Measurements from ENCODE around the gene DIS3L2. TPM values are rescaled to one million over a fixed set of nuclear protein-coding genes. Genes with fewer than 3 reads are reported as not detected.

The DIS3L2 gene
- total RNA-seq, 1 experiment from 2014 or later: 39.1 TPM

GRCh38 chr2:232367016-232367415 is 405.5 kb downstream of the DIS3L2 start:
- no peak overlapping the region for H2AFZ ChIP-seq
- H3K4me3 ChIP-seq: no peak overlapping the region
- no peak for TF ChIP-seq EZH2 (IDR thresholded peaks at IDR 0.05; ENCODE audit: low read depth)
- TF ChIP-seq, protein P1, sequence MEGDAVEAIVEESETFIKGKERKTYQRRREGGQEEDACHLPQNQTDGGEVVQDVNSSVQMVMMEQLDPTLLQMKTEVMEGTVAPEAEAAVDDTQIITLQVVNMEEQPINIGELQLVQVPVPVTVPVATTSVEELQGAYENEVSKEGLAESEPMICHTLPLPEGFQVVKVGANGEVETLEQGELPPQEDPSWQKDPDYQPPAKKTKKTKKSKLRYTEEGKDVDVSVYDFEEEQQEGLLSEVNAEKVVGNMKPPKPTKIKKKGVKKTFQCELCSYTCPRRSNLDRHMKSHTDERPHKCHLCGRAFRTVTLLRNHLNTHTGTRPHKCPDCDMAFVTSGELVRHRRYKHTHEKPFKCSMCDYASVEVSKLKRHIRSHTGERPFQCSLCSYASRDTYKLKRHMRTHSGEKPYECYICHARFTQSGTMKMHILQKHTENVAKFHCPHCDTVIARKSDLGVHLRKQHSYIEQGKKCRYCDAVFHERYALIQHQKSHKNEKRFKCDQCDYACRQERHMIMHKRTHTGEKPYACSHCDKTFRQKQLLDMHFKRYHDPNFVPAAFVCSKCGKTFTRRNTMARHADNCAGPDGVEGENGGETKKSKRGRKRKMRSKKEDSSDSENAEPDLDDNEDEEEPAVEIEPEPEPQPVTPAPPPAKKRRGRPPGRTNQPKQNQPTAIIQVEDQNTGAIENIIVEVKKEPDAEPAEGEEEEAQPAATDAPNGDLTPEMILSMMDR (conservative IDR thresholded peaks at IDR 0.05): no peak
- DNase-seq: no peak
- POLR2A ChIA-PET (ENCODE audit: unreplicated experiment): no interaction called here
- no TSS peak for BruUV-seq (replicated peaks)
- intact Hi-C loops (cut with micrococcal nuclease; ENCODE audit: unreplicated experiment): loop anchor here (5.0 kb wide), 2 partner anchors 55 to 70 kb away; no protein-coding TSS in a partner anchor
- H3K9me3 ChIP-seq (ENCODE audit: insufficient read depth, low read depth): no peaks in the 10 kb centered on the region
- no peaks in the 10 kb centered on the region for H3K9me2 ChIP-seq (ENCODE audit: insufficient read depth)
- no peak overlapping the region for H3K4me2 ChIP-seq
- no peaks in the 10 kb centered on the region for H3K36me3 ChIP-seq (ENCODE audit: low read depth)
- CTCF ChIA-PET: interaction anchor here (1.7 kb wide), 1 partner anchor 32 kb away, joined by 5 read pairs; no protein-coding TSS in a partner anchor
- no peak overlapping the region for H3K27ac ChIP-seq
- peaks cover 12% of the 10 kb centered on the region for H3K4me1 ChIP-seq (replicated peaks; ENCODE audit: insufficient read depth)
- no peaks in the 10 kb centered on the region for H4K20me1 ChIP-seq (ENCODE audit: insufficient read depth)
- H3K79me2 ChIP-seq (ENCODE audit: low read depth): no peaks in the 10 kb centered on the region
- H3F3A ChIP-seq (ENCODE audit: insufficient read depth, low read depth): no peaks in the 10 kb centered on the region
- no peaks in the 10 kb centered on the region for H3K27me3 ChIP-seq (ENCODE audit: insufficient read depth, low read depth)

DNA sequence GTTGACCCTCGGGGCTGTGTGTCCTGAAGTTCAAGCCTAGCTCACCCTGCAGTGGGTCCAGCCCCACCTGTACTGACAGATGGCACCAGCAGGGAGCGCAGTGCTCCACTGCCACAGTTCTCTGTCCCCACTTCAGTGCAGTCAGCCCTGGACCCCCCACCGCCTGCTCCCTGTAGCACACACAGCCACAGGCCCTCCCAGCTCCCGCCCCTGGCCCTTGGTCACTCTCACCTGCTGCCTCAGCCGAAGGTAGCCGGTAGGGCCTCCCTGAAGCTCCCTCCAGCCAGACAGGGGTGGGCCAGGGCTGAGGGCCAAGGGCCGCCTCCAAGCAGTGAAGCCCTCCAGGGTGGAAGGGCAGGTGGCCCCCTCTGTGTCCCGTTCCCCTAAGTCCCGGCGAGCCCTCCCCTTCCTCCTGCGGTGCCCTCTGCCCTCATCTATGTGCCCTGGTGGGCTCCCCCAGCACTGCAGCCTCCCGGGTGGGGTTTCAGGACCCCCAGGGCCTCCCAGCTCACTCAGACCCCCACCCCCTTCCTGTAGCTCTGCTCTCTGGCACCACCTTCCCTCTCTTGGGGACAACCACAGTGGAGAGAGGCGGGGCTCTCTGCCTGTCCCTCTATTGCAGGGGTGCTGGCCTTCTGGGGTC is 406.2 kb downstream of the DIS3L2 start:
- no TSS peak for BruUV-seq (replicated peaks)
- intact Hi-C loops (cut with micrococcal nuclease; ENCODE audit: unreplicated experiment): loop anchor here (5.0 kb wide), 2 partner anchors 55 to 70 kb away; no protein-coding TSS in a partner anchor
- H3K4me1 ChIP-seq (replicated peaks; ENCODE audit: insufficient read depth): peaks cover 17% of the 10 kb centered on the region
- H3K9me2 ChIP-seq (ENCODE audit: insufficient read depth): no peaks in the 10 kb centered on the region
- no peak for DNase-seq
- no peaks in the 10 kb centered on the region for H3K9me3 ChIP-seq (ENCODE audit: insufficient read depth, low read depth)
- H2AFZ ChIP-seq: no peak overlapping the region
- POLR2A ChIA-PET (ENCODE audit: unreplicated experiment): interaction anchor here (1.0 kb wide), 1 partner anchor 18 kb away, joined by 4 read pairs; no protein-coding TSS in a partner anchor
- no peaks in the 10 kb centered on the region for H3K27me3 ChIP-seq (ENCODE audit: insufficient read depth, low read depth)
- H3K4me2 ChIP-seq: no peak overlapping the region
- no peaks in the 10 kb centered on the region for H3K36me3 ChIP-seq (ENCODE audit: low read depth)
- H3K27ac ChIP-seq: no peak overlapping the region
- no peak for TF ChIP-seq EZH2 (IDR thresholded peaks at IDR 0.05; ENCODE audit: low read depth)
- TF ChIP-seq, protein P1 (conservative IDR thresholded peaks at IDR 0.05): 0 out of 2 replicates have a peak, but pooled peaks have one; percentile 16
- CTCF ChIA-PET: interaction anchor here (0.6 to 1.1 kb wide), 3 partner anchors 18 to 58 kb away, joined by 3 to 4 read pairs (median 3); no protein-coding TSS in a partner anchor
- no peaks in the 10 kb centered on the region; the same call in 1 of the 2 replicates for H3F3A ChIP-seq (ENCODE audit: insufficient read depth, low read depth)
- no peaks in the 10 kb centered on the region for H3K79me2 ChIP-seq (ENCODE audit: low read depth)
- no peak overlapping the region for H3K4me3 ChIP-seq
- no peaks in the 10 kb centered on the region for H4K20me1 ChIP-seq (ENCODE audit: insufficient read depth)

DNA sequence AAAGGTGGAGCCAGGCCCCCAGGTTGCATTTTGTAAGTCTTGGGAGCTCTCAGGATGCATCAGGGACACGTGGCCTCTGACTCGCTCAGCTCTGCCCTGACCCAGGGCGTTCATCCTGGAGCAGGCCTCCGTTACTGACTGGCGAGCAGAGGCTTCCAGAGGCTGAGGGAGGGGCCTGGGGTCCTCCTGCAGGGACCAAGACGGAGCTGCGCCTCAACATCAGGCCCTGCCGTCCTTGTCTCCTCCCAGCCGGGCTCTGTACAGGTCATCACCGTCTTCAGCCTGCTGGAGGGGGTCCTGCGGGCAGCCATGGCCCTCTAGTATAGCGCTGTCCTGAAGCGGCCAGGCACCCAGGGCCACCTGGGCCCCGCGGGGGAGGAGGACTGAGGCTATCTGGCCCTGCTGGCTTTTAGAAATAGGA is 406.8 kb downstream of the DIS3L2 start:
- Histone ChIP-seq H4K20me1 (ENCODE audit: insufficient read depth) (no peaks in the 10 kb centered on the region), H3K79me2 (ENCODE audit: low read depth) (no peaks in the 10 kb centered on the region), H3F3A (ENCODE audit: insufficient read depth, low read depth) (no peaks in the 10 kb centered on the region; the same call in 1 of the 2 replicates), H3K27ac (no peak overlapping the region), H3K9me3 (ENCODE audit: insufficient read depth, low read depth) (no peaks in the 10 kb centered on the region), H3K4me1 (replicated peaks; ENCODE audit: insufficient read depth) (peaks cover 20% of the 10 kb centered on the region), H3K9me2 (ENCODE audit: insufficient read depth) (no peaks in the 10 kb centered on the region), H3K36me3 (ENCODE audit: low read depth) (no peaks in the 10 kb centered on the region), H3K27me3 (ENCODE audit: insufficient read depth, low read depth) (no peaks in the 10 kb centered on the region), H2AFZ (no peak overlapping the region), H3K4me2 (no peak overlapping the region), H3K4me3 (no peak overlapping the region)
- BruUV-seq (replicated peaks): no TSS peak
- TF ChIP-seq, protein P1 (conservative IDR thresholded peaks at IDR 0.05): no peak
- no peak for TF ChIP-seq EZH2 (IDR thresholded peaks at IDR 0.05; ENCODE audit: low read depth)
- POLR2A ChIA-PET (ENCODE audit: unreplicated experiment): interaction anchor here (1.0 kb wide), 1 partner anchor 18 kb away, joined by 4 read pairs; no protein-coding TSS in a partner anchor
- intact Hi-C loops (cut with micrococcal nuclease; ENCODE audit: unreplicated experiment): loop anchor here (5.0 kb wide), 2 partner anchors 54 to 69 kb away; no protein-coding TSS in a partner anchor
- CTCF ChIA-PET: interaction anchor here (0.6 to 1.1 kb wide), 3 partner anchors 17 to 58 kb away, joined by 3 to 4 read pairs (median 3); no protein-coding TSS in a partner anchor
- no peak for DNase-seq
